Fibroblast of lung (primary cell): Measurements from ENCODE around the gene WDCP. TPM values are rescaled to one million over a fixed set of nuclear protein-coding genes. Genes with fewer than 3 reads are reported as not detected.

Source experiments
- DNase-seq, 2 donors: peaks; one replicate each; pipeline versions ENCODE4 v3.0.0 to v3.0.0-alpha.2; 2010; ENCODE audit warnings: low read depth in 2 of 2
- H2AFZ ChIP-seq: 2 replicates; pipeline ENCODE4 v1.5.1; 2012; ENCODE audit warnings: low read length, control low read depth, inconsistent platforms
- H3K27ac ChIP-seq: 2 replicates; pipeline ENCODE4 v1.5.1; 2011; ENCODE audit warnings: low read length, control low read depth; ENCODE audit not compliant: insufficient read depth
- H3K27me3 ChIP-seq: 2 replicates; pipeline ENCODE4 v1.5.1; 2011; ENCODE audit warnings: mild to moderate bottlenecking, low read length; ENCODE audit not compliant: control insufficient read depth, insufficient read depth
- H3K36me3 ChIP-seq: 2 replicates; pipeline ENCODE4 v1.5.1; 2011; ENCODE audit warnings: low read length; ENCODE audit not compliant: control insufficient read depth, insufficient read depth
- H3K4me1 ChIP-seq: 2 replicates; pipeline ENCODE4 v1.5.1; 2011; ENCODE audit warnings: low read length; ENCODE audit not compliant: control insufficient read depth, insufficient read depth; ENCODE audit errors: extremely low read depth
- H3K4me2 ChIP-seq: 2 replicates; pipeline ENCODE4 v1.5.1; 2011; ENCODE audit warnings: low read length, control low read depth; ENCODE audit not compliant: insufficient read depth; ENCODE audit errors: extremely low read depth
- H3K4me3 ChIP-seq, 4 experiments: fragments of 200-600 bp in 1 of 4; sonication (generic) in 1 of 4; replicated peaks in 1 of 4; 2 replicates each; pipeline ENCODE4 v1.5.1; 2011 to 2016; ENCODE audit warnings: low read length in 4 of 4, low read depth in 3 of 4, mild to moderate bottlenecking in 3 of 4, control low read depth in 2 of 4, inconsistent platforms in 1 of 4, mixed read lengths in 1 of 4; ENCODE audit not compliant: insufficient read depth in 1 of 4; ENCODE audit errors: control extremely low read depth in 1 of 4
- H3K79me2 ChIP-seq: 2 replicates; pipeline ENCODE4 v1.5.1; 2012; ENCODE audit warnings: mild to moderate bottlenecking, low read length, inconsistent platforms; ENCODE audit not compliant: control insufficient read depth, insufficient read depth
- H3K9ac ChIP-seq: 2 replicates; pipeline ENCODE4 v1.5.1; 2011; ENCODE audit warnings: mild to moderate bottlenecking, low read length, control low read depth; ENCODE audit not compliant: insufficient read depth
- H3K9me3 ChIP-seq: 2 replicates; pipeline ENCODE4 v1.5.1; 2012; ENCODE audit warnings: low read depth, low read length; ENCODE audit not compliant: control insufficient read depth, insufficient read depth
- H4K20me1 ChIP-seq: 2 replicates; pipeline ENCODE4 v1.5.1; 2011; ENCODE audit warnings: low read length; ENCODE audit not compliant: control insufficient read depth, insufficient read depth; ENCODE audit errors: extremely low read depth
- EZH2 ChIP-seq: IDR thresholded peaks from 2 replicates; pipeline ENCODE4 v1.5.1; 2012; ENCODE audit warnings: low read length, control low read depth, mild to moderate bottlenecking; ENCODE audit errors: missing control alignments
- polyA plus RNA-seq, 2 donors: library from polyadenylated mRNA; depleted of rRNA in 1 of 2; stranded (reverse) in 1 of 2; unstranded in 1 of 2; fragments of >200 nt; gene quantifications; 2 replicates each; pipeline ENCODE4 v1.2.1, GENCODE V29; 2011 to 2012; ENCODE audit warnings: missing spikeins in 1 of 2
- total RNA-seq: library from RNA; depleted of rRNA; stranded (reverse); fragments of >200 nt; gene quantifications from 2 replicates; pipeline ENCODE4 v1.2.1, GENCODE V29; 2014
- TF ChIP-seq, protein P1 (sequence below), 2 donors: IDR thresholded peaks in 1 of 2; conservative IDR thresholded peaks in 1 of 2; 1 replicate in 1 of 2; 2 replicates in 1 of 2; pipeline ENCODE4 v1.5.1; 2011 to 2012; ENCODE audit warnings: low read length in 2 of 2, control low read depth in 1 of 2, inconsistent platforms in 1 of 2, low read depth in 1 of 2, mild to moderate bottlenecking in 1 of 2

WDCP gene
- total and polyA plus RNA-seq, 2 donors (not counting 1 experiment from before 2014, with no cell fraction given), result 10.4 to 11.0 TPM

DNA sequence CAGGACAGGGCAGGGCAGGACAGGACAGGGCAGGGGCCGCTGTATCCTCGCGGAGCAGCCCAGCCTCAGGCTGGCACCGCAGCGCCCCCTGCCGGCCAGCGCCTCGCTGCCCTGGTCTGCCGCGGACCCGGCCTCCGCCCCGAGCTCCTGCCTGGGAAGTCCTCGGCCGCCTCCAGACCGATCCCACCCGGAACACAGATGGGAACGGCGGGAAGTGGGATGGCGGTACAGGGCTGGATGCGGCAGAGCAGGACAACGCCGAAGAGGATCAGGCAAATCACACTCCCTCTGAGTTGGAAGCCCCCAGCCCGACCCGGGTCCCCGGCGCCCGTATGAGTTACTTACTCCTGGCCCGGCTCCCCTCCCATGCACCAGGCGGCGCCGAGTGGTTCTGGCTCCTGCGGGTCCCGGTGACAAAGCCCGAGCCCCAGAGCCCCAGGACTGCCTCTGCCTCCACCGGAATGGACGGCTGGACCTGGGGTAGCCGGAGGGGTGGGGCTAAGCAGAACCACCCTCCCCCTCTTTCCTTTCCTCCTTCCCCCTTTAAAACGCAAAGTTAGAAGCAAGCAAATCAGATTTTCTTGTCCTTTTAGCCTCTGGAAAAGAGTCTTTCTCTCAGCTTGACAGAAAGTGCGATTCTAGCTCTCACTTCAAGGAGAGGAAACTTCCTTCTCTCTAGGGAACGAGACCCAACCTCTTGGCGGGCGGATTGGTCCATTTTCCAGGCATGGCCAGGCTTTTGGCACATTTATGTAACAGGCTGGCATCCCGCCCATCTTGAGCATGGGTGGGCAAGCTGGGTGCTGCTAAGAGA lies 37.4 kb upstream of the WDCP start, which contains the start of gene TP53I3:
Gene TP53I3, minus strand, starts transcription at position 449 of the 814 bp plus-strand sequence. CDS start 508 bp downstream, outside the sequence.
- peak; percentile 89 for DNase-seq
- no peaks in the 10 kb centered on the region for H3K9me3 ChIP-seq
- H3K27me3 ChIP-seq, result no peaks in the 10 kb centered on the region
- TF ChIP-seq, protein P1, sequence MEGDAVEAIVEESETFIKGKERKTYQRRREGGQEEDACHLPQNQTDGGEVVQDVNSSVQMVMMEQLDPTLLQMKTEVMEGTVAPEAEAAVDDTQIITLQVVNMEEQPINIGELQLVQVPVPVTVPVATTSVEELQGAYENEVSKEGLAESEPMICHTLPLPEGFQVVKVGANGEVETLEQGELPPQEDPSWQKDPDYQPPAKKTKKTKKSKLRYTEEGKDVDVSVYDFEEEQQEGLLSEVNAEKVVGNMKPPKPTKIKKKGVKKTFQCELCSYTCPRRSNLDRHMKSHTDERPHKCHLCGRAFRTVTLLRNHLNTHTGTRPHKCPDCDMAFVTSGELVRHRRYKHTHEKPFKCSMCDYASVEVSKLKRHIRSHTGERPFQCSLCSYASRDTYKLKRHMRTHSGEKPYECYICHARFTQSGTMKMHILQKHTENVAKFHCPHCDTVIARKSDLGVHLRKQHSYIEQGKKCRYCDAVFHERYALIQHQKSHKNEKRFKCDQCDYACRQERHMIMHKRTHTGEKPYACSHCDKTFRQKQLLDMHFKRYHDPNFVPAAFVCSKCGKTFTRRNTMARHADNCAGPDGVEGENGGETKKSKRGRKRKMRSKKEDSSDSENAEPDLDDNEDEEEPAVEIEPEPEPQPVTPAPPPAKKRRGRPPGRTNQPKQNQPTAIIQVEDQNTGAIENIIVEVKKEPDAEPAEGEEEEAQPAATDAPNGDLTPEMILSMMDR (conservative IDR thresholded peaks at IDR 0.05 in 1 of 2, IDR thresholded peaks at IDR 0.05 in 1 of 2; ENCODE audit: low read depth in 1 of 2, low read length in 2 of 2), result peak; percentile 58 to 67
- no peak for TF ChIP-seq EZH2
- peaks cover 2% of the 10 kb centered on the region for H3K79me2 ChIP-seq
- peaks cover 4% of the 10 kb centered on the region for H3K36me3 ChIP-seq
- no peaks in the 10 kb centered on the region for H4K20me1 ChIP-seq
- peak within 1 kb of the TSS; percentile 98 for H2AFZ ChIP-seq
- peak within 1 kb of the TSS; percentile 75 to 94 (median 85) for H3K4me3 ChIP-seq
- H3K4me1 ChIP-seq, result peaks cover 10% of the 10 kb centered on the region
- H3K27ac ChIP-seq, result peak within 1 kb of the TSS; percentile 82
- peak within 1 kb of the TSS; percentile 97 for H3K4me2 ChIP-seq
- peak within 1 kb of the TSS; percentile 71 for H3K9ac ChIP-seq

DNA sequence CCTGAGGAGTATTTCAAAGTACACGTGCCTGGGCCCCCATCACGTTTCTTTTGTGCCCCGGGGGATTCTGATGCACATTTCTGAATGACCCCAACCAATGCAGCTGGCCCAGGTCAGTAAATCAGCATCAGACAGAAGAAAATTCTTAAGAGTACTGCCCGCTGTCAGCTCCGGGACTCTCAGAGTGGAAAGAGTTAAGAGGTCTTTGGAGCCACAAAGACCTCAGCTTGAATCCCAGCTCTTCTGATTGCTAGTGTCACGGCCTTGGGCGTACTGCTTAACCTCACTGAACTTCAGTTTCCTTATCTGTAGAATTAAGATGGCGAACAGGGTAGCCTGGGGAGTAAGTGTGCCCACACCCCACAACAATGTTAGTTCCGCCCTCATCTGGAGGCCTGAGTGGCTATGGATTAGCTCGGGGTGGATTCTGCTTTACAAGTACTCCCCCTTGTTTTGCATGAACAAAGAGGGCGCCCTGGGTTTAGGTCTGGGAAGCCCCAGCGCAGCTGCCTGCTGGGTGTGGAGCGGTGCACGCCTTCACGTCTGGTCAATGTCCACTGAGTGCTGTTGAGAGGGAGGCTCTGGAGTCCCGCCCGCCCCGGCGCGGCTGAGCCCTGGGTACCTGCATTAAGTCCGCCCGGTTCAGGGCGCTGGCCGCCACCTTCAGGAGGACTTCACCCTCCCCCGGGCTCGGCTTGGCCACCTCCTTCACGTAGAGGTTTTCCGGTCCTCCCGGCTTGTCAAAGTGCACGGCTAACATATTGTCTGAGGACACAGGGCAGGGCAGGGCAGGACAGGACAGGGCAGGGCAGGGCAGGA lies 36.6 kb upstream of the WDCP start:
- Histone ChIP-seq H4K20me1 (no peaks in the 10 kb centered on the region), H3K27me3 (no peaks in the 10 kb centered on the region), H3K9ac (peak overlapping the region; percentile 71), H3K36me3 (peaks cover 5% of the 10 kb centered on the region), H3K79me2 (peaks cover 2% of the 10 kb centered on the region), H3K9me3 (no peaks in the 10 kb centered on the region), H3K4me3 (peak overlapping the region; percentile 75 to 86 (median 84)), H2AFZ (peak overlapping the region; percentile 76), H3K4me1 (peaks cover 10% of the 10 kb centered on the region), H3K4me2 (peak overlapping the region; percentile 93), H3K27ac (peak overlapping the region; percentile 82)
- TF ChIP-seq, protein P1 (conservative IDR thresholded peaks at IDR 0.05 in 1 of 2, IDR thresholded peaks at IDR 0.05 in 1 of 2; ENCODE audit: low read depth in 1 of 2, low read length in 2 of 2), result peak in 1 of 2 donors; percentile 22
- TF ChIP-seq EZH2, result no peak
- peak; percentile 84 to 88 for DNase-seq
